GM19397 (cell line): ENCODE data around the gene FAM13A.
A peak's percentile ranks its signal among the peaks of the same experiment; 100 is the strongest.
"Not testable (repeated sequence)": the region's sequence is repeated elsewhere in the genome, so short reads cannot be mapped to it uniquely, and the experiment has no call there.

ENCODE experiments used
- ATAC-seq: cut with Tn5 transposase; IDR thresholded peaks from one replicate; pipeline ENCODE4 v1.9.1; 2021; ENCODE audit warnings: mild to moderate bottlenecking, moderate library complexity; ENCODE audit not compliant: unreplicated experiment

FAM13A gene

DNA sequence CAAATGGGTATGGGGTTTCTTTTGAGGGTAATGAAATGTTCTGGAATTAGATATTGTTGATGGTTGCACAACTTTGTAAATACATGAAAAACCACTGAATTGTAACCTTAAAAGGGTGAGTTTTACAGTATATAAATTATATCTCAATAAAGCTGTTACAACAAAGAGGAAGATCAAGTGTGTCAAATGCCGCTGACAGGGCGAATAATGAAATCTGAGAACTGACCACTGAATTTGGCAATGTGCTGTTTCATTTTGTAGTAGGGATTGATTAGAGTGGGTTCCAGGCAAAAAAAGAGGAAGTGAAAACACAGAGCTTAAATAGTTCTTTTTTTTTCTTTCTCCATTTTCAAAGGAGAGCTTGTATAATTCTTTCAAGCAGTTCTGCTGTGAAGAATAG is 198.2 kb downstream of the FAM13A start:
- peak; percentile 86 for ATAC-seq

DNA sequence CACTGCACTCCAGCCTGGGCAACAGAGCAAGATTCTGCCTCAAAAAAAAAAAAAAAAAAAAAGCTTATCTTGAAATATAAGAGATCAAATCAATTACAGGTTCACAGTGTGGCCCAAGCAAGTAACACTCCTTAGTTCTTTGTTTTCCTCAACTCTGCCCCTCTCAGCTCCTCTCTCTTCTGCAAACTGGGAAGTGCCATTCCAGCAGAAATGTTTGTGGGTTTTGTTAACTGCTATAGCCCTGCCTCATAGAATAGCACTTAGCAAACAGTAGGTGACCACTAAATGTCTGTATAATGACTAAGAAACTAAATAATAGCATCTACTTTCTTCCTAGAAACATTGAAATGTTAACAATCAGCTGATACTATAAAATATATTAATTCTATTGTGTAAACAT is 199.4 kb downstream of the FAM13A start:
- ATAC-seq = no peak

DNA sequence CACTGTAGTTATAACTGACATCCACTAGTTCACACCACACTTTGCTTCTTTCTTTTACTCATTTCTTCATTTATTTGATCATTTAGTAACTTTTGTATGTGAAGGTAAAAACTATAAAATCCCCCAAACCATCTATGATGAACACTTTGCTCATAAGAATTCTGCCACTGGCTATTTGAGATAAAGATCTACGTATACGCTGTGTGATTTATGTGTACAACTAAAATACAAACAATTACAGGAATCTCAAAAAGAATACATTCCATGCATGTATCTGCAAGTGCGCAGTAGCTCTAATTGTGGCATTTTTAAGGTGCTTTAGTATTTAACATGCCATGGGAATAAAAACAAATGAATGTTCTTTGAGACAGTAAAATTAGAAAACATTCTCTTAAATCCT is 202.5 kb downstream of the FAM13A start:
- no peak for ATAC-seq

- ATAC-seq = not testable (repeated sequence)
These were observed 203.4 kb downstream of the FAM13A start for GRCh38 chr4:88853583-88853982.

GRCh38 chr4:88846206-88846790 is 210.7 kb downstream of the FAM13A start:
- no peak for ATAC-seq

GRCh38 chr4:88843067-88843685 is 213.8 kb downstream of the FAM13A start:
- ATAC-seq = no peak

- no peak for ATAC-seq
These were observed 215.3 kb downstream of the FAM13A start for GRCh38 chr4:88841635-88842034.

- ATAC-seq = no peak
These were observed 220.8 kb downstream of the FAM13A start for GRCh38 chr4:88836216-88836615.

DNA sequence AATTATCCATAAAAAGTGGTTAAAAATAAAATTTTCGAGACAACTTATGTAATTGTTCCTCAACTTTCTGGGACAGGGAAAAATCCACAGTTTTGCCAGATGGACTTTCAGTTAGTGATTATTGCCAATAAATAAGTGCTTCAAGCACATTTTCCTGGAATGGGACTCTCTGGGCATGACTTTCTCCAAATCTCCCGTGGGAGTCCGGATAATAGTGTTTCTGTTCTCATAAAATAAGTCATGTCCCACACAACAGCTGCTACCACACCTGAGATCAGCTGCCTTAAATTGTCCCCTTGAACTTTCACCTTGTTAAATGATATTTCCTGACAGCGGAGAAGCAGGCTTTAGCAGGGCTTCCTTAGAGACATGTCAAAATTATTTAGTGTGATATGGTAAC is 226.0 kb downstream of the FAM13A start:
- ATAC-seq = no peak

- ATAC-seq = no peak
These were observed 226.4 kb downstream of the FAM13A start for GRCh38 chr4:88830598-88830997.

DNA sequence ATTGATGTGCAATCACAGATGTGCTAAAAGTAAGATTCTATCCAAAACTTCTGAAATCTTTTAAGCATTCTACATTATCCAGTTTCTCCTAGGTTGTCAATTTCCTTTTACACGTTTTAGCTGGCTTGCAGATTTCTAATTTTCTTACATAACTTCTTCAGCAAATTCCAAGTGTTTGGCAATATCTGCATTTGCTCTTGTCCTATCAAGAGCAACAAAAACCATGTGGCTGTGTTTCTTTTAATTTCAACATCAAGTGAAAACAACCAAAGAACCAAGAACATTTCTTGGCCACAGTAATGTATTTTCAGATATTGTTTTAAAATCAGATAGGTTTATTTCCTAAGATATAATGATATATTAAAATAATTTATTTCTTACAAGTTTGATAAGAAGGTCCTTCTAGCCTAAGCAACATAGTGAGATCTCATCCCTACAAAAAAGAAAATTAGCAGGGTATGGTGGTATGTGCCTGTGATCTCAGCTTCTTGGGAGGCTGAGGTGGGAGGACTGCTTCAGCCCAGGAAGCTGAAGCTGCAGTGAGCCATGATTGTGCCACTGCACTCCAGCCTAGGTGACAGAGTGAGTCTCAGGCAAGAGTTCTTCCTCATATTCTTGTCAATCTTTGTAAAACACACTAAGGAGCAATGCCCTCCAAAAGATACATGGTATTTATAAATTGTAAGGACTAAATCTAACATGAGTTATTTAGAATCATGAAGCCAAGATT is 228.0 kb downstream of the FAM13A start:
- no peak for ATAC-seq

- no peak for ATAC-seq
These were observed 229.5 kb downstream of the FAM13A start for GRCh38 chr4:88827442-88827841.

- no peak for ATAC-seq
These were observed 230.2 kb downstream of the FAM13A start for GRCh38 chr4:88826771-88827170.

GRCh38 chr4:88825931-88826330 is 231.1 kb downstream of the FAM13A start:
- ATAC-seq = no peak

GRCh38 chr4:88823058-88823919 is 233.7 kb downstream of the FAM13A start:
- ATAC-seq = peak; percentile 89

DNA sequence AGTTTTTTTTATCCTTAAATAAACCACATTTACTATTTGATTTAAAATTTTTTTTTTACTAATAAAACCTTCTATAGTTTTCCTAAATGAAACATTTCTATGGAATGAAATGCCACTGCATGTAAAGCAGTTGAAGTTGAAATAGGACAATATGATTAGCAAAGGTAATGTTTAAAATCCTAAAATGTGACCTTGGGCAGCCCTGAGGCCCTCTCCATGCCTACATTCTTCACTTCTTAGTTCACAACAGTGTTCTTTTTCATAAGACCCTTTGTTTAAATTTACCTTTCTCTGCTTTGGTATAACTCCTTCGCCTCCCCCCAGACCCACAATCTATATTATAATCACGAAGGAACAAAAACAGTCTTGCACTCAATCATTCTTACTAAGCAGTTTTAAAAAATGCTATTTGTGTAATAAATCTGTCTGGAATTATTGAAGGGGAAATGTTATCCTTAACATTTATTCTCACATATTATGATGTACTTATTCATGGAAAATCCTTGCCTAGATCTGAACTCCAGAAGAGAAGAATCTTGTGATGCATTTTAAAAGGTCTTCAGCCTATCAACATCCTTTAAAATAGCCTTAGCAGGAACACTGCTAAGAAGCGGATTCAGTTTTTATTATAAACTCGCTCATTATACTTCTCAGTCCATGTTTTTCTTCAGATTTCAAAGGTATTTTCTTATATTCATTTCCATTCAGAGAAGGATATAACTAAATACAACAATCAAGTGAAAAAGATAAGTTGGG is 234.8 kb downstream of the FAM13A start:
- no peak for ATAC-seq

GRCh38 chr4:88821522-88821921 is 235.5 kb downstream of the FAM13A start:
- ATAC-seq = no peak

- ATAC-seq = no peak
These were observed 236.1 kb downstream of the FAM13A start for GRCh38 chr4:88820698-88821415.

DNA sequence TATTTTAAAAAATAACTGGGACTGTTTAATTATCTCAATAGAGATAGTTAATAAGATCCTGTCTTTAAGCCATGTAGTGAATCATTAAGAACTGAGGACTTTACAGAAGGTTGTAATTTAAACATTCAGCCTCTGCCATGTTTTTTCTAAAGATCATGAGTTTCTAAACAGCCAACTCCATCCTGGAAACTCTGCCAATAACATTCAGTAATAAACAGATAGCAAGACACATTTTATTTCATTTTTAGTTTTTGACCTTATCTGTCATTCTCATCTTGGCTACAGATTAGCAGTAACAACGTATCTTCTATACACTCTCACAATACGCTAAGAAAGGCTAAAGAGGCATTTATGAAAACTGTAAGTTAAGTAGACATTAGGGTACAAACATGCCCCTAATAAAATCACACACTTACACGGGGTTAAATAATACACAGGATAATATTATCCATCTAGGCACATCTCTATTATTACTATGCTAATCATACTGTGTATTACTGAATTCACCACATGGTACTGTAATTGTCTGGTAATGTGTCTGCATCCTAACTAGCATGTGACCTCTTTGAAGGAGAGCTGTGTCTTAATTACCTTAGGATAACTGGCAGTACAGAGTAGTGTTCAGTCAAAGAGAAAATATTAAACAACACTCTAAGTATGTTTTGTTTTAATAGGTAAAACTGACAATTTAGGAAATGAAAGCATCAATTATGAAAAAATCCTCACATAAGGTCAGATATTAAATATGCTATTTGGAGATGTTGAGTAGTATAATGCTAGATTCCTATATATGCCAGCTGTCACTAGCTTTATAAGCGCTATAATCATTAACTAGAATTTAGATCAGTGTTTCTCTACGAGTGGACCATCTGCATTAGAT is 236.9 kb downstream of the FAM13A start:
- no peak for ATAC-seq
